ENCODE data around the gene PTPN4.
"Not testable (repeated sequence)": the region's sequence is repeated elsewhere in the genome, so short reads cannot be mapped to it uniquely, and the experiment has no call there.

PTPN4 gene

GRCh38 chr2:119958670-119959268 lies 199.0 kb downstream of the PTPN4 start:
- H3K4me3 ChIP-seq (ENCODE audit: low read length), result no peak overlapping the region
- peak; percentile 46 for DNase-seq (ENCODE audit: low read depth)
- TF ChIP-seq, protein P1, sequence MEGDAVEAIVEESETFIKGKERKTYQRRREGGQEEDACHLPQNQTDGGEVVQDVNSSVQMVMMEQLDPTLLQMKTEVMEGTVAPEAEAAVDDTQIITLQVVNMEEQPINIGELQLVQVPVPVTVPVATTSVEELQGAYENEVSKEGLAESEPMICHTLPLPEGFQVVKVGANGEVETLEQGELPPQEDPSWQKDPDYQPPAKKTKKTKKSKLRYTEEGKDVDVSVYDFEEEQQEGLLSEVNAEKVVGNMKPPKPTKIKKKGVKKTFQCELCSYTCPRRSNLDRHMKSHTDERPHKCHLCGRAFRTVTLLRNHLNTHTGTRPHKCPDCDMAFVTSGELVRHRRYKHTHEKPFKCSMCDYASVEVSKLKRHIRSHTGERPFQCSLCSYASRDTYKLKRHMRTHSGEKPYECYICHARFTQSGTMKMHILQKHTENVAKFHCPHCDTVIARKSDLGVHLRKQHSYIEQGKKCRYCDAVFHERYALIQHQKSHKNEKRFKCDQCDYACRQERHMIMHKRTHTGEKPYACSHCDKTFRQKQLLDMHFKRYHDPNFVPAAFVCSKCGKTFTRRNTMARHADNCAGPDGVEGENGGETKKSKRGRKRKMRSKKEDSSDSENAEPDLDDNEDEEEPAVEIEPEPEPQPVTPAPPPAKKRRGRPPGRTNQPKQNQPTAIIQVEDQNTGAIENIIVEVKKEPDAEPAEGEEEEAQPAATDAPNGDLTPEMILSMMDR (IDR thresholded peaks at IDR 0.05; ENCODE audit: insufficient read depth, low read depth, low read length, missing control alignments), result no peak

DNA sequence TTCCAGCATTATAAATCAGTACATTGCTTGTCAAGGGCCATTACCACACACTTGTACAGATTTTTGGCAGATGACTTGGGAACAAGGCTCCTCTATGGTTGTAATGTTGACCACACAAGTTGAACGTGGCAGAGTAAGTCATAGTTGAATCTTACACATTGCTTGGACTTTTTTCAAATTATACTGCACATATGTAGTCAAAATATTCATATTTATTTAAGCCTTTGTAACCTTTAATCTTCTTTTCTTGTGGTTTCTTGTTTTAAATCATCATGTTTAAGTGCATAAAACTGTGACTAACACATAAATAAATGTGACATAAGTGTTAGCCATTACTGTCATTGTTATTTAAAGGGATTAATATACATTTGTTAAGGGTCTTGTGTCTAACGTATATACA lies 201.1 kb downstream of the PTPN4 start:
- TF ChIP-seq, protein P1 (IDR thresholded peaks at IDR 0.05; ENCODE audit: insufficient read depth, low read depth, low read length, missing control alignments), result no peak
- no peak overlapping the region for H3K4me3 ChIP-seq (ENCODE audit: low read length)
- DNase-seq (ENCODE audit: low read depth), result no peak

GRCh38 chr2:119981896-119982295 lies 222.2 kb downstream of the PTPN4 start:
- DNase-seq (ENCODE audit: low read depth), result no peak
- no peak overlapping the region for H3K4me3 ChIP-seq (ENCODE audit: low read length)
- TF ChIP-seq, protein P1 (IDR thresholded peaks at IDR 0.05; ENCODE audit: insufficient read depth, low read depth, low read length, missing control alignments), result no peak

DNA sequence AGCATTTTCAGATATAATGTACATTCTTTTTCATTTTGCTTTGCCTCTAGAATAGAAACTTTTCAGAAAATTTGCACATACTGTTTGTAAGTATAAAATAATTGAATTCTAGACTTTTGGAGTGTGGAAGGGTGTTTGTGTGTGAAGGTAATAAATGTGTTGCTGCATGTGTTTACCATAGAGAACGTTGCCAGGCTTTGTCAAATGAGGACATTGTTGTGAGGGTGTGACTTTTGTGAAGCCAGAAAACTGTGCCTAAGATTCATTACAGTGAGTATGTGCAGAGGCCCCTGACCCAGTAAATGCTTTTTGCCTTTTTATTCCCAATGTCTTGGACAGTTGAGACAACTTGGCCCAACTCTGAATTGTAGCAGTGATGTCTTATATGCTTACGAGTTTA lies 222.8 kb downstream of the PTPN4 start:
- H3K4me3 ChIP-seq (ENCODE audit: low read length), result no peak overlapping the region
- no peak for DNase-seq (ENCODE audit: low read depth)
- TF ChIP-seq, protein P1 (IDR thresholded peaks at IDR 0.05; ENCODE audit: insufficient read depth, low read depth, low read length, missing control alignments), result no peak

GRCh38 chr2:119983108-119983507 lies 223.4 kb downstream of the PTPN4 start:
- H3K4me3 ChIP-seq (ENCODE audit: low read length), result no peak overlapping the region
- TF ChIP-seq, protein P1 (IDR thresholded peaks at IDR 0.05; ENCODE audit: insufficient read depth, low read depth, low read length, missing control alignments), result no peak
- no peak for DNase-seq (ENCODE audit: low read depth)

GRCh38 chr2:119996148-119996547 lies 236.4 kb downstream of the PTPN4 start:
- TF ChIP-seq, protein P1 (IDR thresholded peaks at IDR 0.05; ENCODE audit: insufficient read depth, low read depth, low read length, missing control alignments), result no peak
- DNase-seq (ENCODE audit: low read depth), result no peak
- H3K4me3 ChIP-seq (ENCODE audit: low read length), result no peak overlapping the region

DNA sequence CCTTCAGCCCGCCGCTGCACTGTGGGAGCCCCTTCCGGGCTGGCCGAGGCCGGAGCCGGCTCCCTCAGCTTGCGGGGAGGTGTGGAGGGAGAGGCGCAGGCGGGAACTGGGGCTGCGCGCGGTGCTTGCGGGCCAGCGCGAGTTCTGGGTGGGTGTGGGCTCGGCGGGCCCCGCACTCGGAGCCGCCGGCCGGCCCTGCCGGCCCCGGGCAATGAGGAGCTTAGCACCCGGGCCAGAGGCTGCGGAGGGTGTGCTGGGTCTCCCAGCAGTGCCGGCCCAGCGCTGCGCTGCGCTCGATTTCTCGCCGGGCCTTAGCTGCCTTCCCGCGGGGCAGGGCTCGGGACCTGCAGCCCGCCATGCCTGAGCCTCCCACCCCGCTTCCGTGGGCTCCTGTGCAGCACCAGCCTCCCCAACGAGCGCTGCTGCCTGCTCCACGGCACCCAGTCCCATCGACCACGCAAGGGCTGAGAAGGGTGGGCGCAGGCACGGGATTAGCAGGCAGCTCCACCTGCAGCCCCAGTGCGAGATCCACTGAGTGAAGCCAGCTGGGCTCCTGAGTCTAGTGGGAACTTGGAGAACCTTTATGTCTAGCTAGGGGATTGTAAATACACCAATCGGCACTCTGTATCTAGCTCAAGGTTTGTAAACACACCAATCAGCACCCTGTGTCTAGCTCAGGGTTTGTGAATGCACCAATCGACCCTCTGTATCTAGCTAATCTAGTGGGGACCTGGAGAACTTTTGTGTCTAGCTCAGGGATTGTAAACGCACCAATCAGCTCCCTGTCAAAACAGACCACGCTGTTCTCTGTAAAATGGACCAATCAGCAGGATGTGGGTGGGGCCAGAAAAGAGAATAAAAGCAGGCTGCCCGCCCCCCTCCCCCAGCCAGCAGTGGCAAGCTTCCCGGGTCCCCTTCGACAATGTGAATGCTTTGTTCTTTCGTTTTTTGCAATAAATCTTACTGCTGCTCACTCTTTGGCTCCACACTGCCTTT lies 237.5 kb downstream of the PTPN4 start:
- DNase-seq (ENCODE audit: low read depth); H3K4me3 ChIP-seq (ENCODE audit: low read length): not testable (repeated sequence)

All from epithelial cell of esophagus (primary cell).